OCI-LY7 (cell line): ENCODE measurements around the gene SHC2. TPM values are rescaled to one million over a fixed set of nuclear protein-coding genes. Genes with fewer than 3 reads are reported as not detected.

Source experiments
- BruUV-seq: library from RNA; stranded (reverse); fragments of 400-500 nt; replicated peaks from 2 replicates; lab custom pipeline; 2021; lab: Mats Ljungman, UMichigan
- CTCF ChIA-PET: fragments of 300-600 bp; sonication (Branson Sonifier 250); formaldehyde crosslinking; loops from one replicate; lab custom pipeline; 2022; ENCODE audit warnings: antibody characterized with exemption; ENCODE audit not compliant: unreplicated experiment; lab: Charles Lee
- POLR2A ChIA-PET: fragments of 300-600 bp; sonication (Branson Sonifier 250); formaldehyde crosslinking; loops from one replicate; lab custom pipeline; 2022; ENCODE audit warnings: antibody characterized with exemption; lab: Charles Lee
- DNase-seq: peaks from one replicate; pipeline ENCODE4 v3.0.0-alpha.2; 2015; ENCODE audit warnings: low spot score
- H2AFZ ChIP-seq: fragments of 200-600 bp; sonication (generic), shearing (Covaris generic); 2 replicates; pipeline ENCODE4 v1.6.1; 2014; ENCODE audit warnings: mild to moderate bottlenecking, antibody characterized with exemption, low read length, moderate library complexity
- H3K27ac ChIP-seq: fragments of 200-600 bp; sonication (generic); 2 replicates; pipeline ENCODE4 v1.5.1; 2014; ENCODE audit warnings: mixed run types, low read depth, mild to moderate bottlenecking, moderate library complexity, low read length, inconsistent platforms; ENCODE audit not compliant: poor library complexity, severe bottlenecking
- H3K36me3 ChIP-seq: fragments of 200-600 bp; sonication (generic); 2 replicates; pipeline ENCODE4 v1.6.1; 2014; ENCODE audit warnings: mild to moderate bottlenecking, antibody characterized with exemption, low read length, moderate library complexity, mixed read lengths; ENCODE audit not compliant: insufficient read depth
- H3K4me1 ChIP-seq: fragments of 200-600 bp; sonication (generic); 2 replicates; pipeline ENCODE4 v1.5.1; 2014; ENCODE audit warnings: mild to moderate bottlenecking, low read length; ENCODE audit not compliant: insufficient read depth, poor library complexity, severe bottlenecking
- H3K4me2 ChIP-seq: fragments of 200-600 bp; sonication (generic); 2 replicates; pipeline ENCODE4 v1.6.1; 2014; ENCODE audit warnings: mild to moderate bottlenecking, low read length
- H3K4me3 ChIP-seq: fragments of 200-600 bp; sonication (generic); 2 replicates; pipeline ENCODE4 v1.5.1; 2014; ENCODE audit warnings: mild to moderate bottlenecking, low read depth, low read length; ENCODE audit not compliant: poor library complexity, severe bottlenecking
- H3K79me2 ChIP-seq: fragments of 200-600 bp; sonication (generic); 2 replicates; pipeline ENCODE4 v1.6.1; 2016; ENCODE audit warnings: low read depth, mild to moderate bottlenecking, low read length, moderate library complexity, mixed read lengths; ENCODE audit not compliant: insufficient read depth
- H3K9me2 ChIP-seq: fragments of 200-600 bp; sonication (generic); 2 replicates; pipeline ENCODE4 v1.6.1; 2016; ENCODE audit warnings: mild to moderate bottlenecking, low read length, mixed read lengths; ENCODE audit not compliant: insufficient read depth
- H3K9me3 ChIP-seq: fragments of 200-600 bp; sonication (generic); 2 replicates; pipeline ENCODE4 v1.6.1; 2014; ENCODE audit warnings: mild to moderate bottlenecking, mixed run types, low read length, mixed read lengths
- H4K20me1 ChIP-seq: fragments of 200-600 bp; sonication (generic); 2 replicates; pipeline ENCODE4 v1.6.1; 2014; ENCODE audit warnings: mild to moderate bottlenecking, antibody characterized with exemption, low read length, moderate library complexity, mixed read lengths; ENCODE audit not compliant: insufficient read depth
- EZH2phosphoT487 ChIP-seq: fragments of 200-600 bp; sonication (generic); IDR thresholded peaks from 2 replicates; pipeline ENCODE4 v1.6.1; 2018; ENCODE audit warnings: low read depth, borderline replicate concordance, mild to moderate bottlenecking, mixed run types, antibody characterized with exemption, low read length, moderate library complexity, mixed read lengths
- intact Hi-C: fragments of 100-400 bp; cut with micrococcal nuclease; formaldehyde crosslinking; loops from one replicate; pipeline ENCODE4 v1.10.0; 2022; ENCODE audit not compliant: unreplicated experiment
- total RNA-seq, 2 experiments: library from RNA; depleted of rRNA in 1 of 2; stranded (reverse); fragments of >200 nt in 1 of 2; shearing (Covaris generic) in 1 of 2; gene quantifications; 2 replicates each; pipeline ENCODE4 v1.2.3, GENCODE V29; 2014 to 2022
- TF ChIP-seq, protein P1 (sequence below): fragments of 200-600 bp; sonication (generic); conservative IDR thresholded peaks from 2 replicates; pipeline ENCODE4 v1.5.1; 2014; ENCODE audit warnings: mild to moderate bottlenecking, antibody characterized with exemption, low read length, moderate library complexity, mixed read lengths

SHC2 gene
- total RNA-seq, 2 experiments from 2014 or later: 0.28 to 0.65 TPM

GRCh38 chr19:496986-497385 is 36.2 kb upstream of the SHC2 start:
- intact Hi-C loops: no loop called here
- POLR2A ChIA-PET: no interaction called here

DNA sequence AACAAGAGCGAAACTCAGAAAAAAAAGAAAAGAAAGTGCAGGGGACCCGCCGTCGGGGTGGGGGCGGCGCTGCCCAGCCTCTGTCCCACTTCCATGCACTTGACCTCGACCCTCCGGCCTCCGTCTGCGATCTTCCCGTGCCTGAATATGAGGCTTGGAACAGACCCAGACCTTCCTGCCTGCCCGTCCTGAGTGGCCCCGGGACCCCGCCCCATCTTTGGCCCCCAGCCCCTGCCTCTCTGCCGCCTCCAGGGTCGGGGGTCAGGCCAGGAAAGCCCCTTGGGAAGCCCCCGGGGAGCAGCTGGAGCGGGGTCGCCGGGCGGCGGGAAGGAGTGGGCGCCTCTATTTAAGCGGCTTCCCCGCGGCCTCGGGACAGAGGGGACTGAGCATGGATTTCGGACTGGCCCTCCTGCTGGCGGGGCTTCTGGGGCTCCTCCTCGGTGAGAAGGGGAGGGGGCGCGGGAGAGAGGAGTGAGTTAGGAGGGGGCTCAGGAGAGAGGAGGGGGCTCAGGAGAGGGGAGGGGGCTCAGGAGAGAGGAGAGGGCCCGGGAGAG is 35.4 kb upstream of the SHC2 start, which contains the start of gene MADCAM1:
Gene MADCAM1, plus strand, starts transcription at position 375 of the 554 bp plus-strand sequence. Its CDS starts 14 bp downstream, at position 389.
- Histone ChIP-seq H4K20me1 (no peaks in the 10 kb centered on the region), H3K79me2 (no peaks in the 10 kb centered on the region), H3K4me1 (no peaks in the 10 kb centered on the region), H3K4me2 (no peak within 1 kb of the TSS), H3K4me3 (no peak within 1 kb of the TSS), H3K9me3 (no peaks in the 10 kb centered on the region; the same call in 1 of the 2 replicates), H3K27ac (no peak within 1 kb of the TSS), H3K36me3 (no peaks in the 10 kb centered on the region), H2AFZ (no peak within 1 kb of the TSS), H3K9me2 (no peaks in the 10 kb centered on the region)
- ChIA-PET POLR2A (no interaction called here), CTCF (no interaction called here)
- intact Hi-C loops: no loop called here
- BruUV-seq: no TSS peak
- no peak for TF ChIP-seq EZH2phosphoT487
- TF ChIP-seq, protein P1, sequence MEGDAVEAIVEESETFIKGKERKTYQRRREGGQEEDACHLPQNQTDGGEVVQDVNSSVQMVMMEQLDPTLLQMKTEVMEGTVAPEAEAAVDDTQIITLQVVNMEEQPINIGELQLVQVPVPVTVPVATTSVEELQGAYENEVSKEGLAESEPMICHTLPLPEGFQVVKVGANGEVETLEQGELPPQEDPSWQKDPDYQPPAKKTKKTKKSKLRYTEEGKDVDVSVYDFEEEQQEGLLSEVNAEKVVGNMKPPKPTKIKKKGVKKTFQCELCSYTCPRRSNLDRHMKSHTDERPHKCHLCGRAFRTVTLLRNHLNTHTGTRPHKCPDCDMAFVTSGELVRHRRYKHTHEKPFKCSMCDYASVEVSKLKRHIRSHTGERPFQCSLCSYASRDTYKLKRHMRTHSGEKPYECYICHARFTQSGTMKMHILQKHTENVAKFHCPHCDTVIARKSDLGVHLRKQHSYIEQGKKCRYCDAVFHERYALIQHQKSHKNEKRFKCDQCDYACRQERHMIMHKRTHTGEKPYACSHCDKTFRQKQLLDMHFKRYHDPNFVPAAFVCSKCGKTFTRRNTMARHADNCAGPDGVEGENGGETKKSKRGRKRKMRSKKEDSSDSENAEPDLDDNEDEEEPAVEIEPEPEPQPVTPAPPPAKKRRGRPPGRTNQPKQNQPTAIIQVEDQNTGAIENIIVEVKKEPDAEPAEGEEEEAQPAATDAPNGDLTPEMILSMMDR: no peak
- DNase-seq: no peak

More at GRCh38 chr19:496986-497385, 36.2 kb upstream of the SHC2 start:
- Histone ChIP-seq H2AFZ (no peak overlapping the region), H4K20me1 (no peaks in the 10 kb centered on the region), H3K79me2 (no peaks in the 10 kb centered on the region), H3K9me2 (no peaks in the 10 kb centered on the region), H3K27ac (no peak overlapping the region), H3K4me3 (no peak overlapping the region), H3K4me2 (no peak overlapping the region), H3K4me1 (no peaks in the 10 kb centered on the region), H3K36me3 (no peaks in the 10 kb centered on the region), H3K9me3 (no peaks in the 10 kb centered on the region; the same call in 1 of the 2 replicates)
- no TSS peak for BruUV-seq
- DNase-seq: no peak
- TF ChIP-seq, protein P1: no peak
- no peak for TF ChIP-seq EZH2phosphoT487
- CTCF ChIA-PET: no interaction called here

DNA sequence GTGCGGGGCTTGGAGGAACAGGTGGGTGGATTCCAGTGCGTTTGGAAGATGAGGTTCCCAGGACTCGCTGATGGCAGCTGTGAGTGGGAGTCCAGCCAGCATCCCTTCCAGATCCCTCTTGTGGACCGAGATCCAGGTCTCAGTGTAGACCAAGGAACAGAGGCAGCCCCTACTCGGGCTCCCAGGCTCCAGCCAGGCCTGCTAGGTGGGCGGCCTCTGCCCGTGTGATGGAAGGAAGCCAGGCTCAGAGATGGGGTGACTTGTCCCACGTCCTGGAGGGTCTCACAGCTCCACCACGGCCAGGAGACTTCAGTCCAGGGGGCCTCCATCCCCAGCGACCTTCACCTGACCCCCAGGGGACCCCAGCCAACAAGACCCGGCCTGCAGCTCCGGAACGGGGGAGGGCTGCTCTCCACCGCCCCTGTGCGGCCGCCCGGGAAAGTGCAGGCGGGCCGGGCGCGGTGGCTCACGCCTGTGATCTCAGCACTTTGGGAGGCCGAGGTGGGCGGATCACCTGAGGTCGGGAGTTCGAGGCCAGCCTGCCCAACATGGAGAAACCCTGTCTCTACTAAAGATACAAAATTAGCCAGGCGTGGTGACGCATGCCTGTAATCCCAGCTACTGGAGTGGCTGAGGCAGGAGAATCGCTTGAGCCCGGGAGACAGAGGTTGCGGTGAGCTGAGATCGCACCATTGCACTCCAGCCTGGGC is 34.7 kb upstream of the SHC2 start:
- Histone ChIP-seq H4K20me1 (no peaks in the 10 kb centered on the region), H2AFZ (no peak overlapping the region), H3K9me2 (no peaks in the 10 kb centered on the region), H3K4me1 (no peaks in the 10 kb centered on the region), H3K27ac (no peak overlapping the region), H3K4me3 (no peak overlapping the region), H3K79me2 (no peaks in the 10 kb centered on the region), H3K4me2 (no peak overlapping the region), H3K9me3 (no peaks in the 10 kb centered on the region; the same call in 1 of the 2 replicates), H3K36me3 (no peaks in the 10 kb centered on the region)
- no peak for TF ChIP-seq EZH2phosphoT487
- TF ChIP-seq, protein P1: peak; percentile 74
- no TSS peak for BruUV-seq
- intact Hi-C loops: no loop called here
- no peak for DNase-seq
- ChIA-PET CTCF (no interaction called here), POLR2A (no interaction called here)
